GM19099 (cell line): ENCODE measurements around the gene HLA-DMB.

Experiments
- POLR2A ChIP-seq: IDR thresholded peaks from 3 replicates; pipeline ENCODE4 v1.6.1; 2011; ENCODE audit warnings: low read depth; ENCODE audit not compliant: insufficient read length; ENCODE audit errors: extremely low read depth

The HLA-DMB gene

GRCh38 chr6:32967151-32968091 is 26.6 kb upstream of the HLA-DMB start:
- TF ChIP-seq POLR2A, result no peak

GRCh38 chr6:32964776-32965175 is 23.9 kb upstream of the HLA-DMB start:
- TF ChIP-seq POLR2A, result no peak

GRCh38 chr6:32963866-32964265 is 23.0 kb upstream of the HLA-DMB start:
- no peak for TF ChIP-seq POLR2A

- TF ChIP-seq POLR2A, result no peak
These were observed 21.5 kb upstream of the HLA-DMB start for GRCh38 chr6:32962213-32962826.

- no peak for TF ChIP-seq POLR2A
These were observed 19.7 kb upstream of the HLA-DMB start for GRCh38 chr6:32960563-32960962.

GRCh38 chr6:32956176-32956575 is 15.3 kb upstream of the HLA-DMB start:
- no peak for TF ChIP-seq POLR2A

GRCh38 chr6:32954986-32955802 is 14.4 kb upstream of the HLA-DMB start:
- TF ChIP-seq POLR2A, result peak; percentile 19

GRCh38 chr6:32954267-32954666 is 13.4 kb upstream of the HLA-DMB start:
- no peak for TF ChIP-seq POLR2A

GRCh38 chr6:32953775-32954174 is 12.9 kb upstream of the HLA-DMB start:
- no peak for TF ChIP-seq POLR2A

GRCh38 chr6:32952817-32953739 is 12.2 kb upstream of the HLA-DMB start, which contains the start of gene HLA-DMA:
TSS of gene HLA-DMA (minus strand) at chr6:32953097. CDS start at chr6:32953036, 61 bp downstream.
- peak; percentile 99 for TF ChIP-seq POLR2A

- TF ChIP-seq POLR2A, result no peak
These were observed 9.6 kb upstream of the HLA-DMB start for GRCh38 chr6:32950449-32950848.

- no peak for TF ChIP-seq POLR2A
These were observed 9.2 kb upstream of the HLA-DMB start for GRCh38 chr6:32950010-32950409.

- no peak for TF ChIP-seq POLR2A
These were observed 8.3 kb upstream of the HLA-DMB start for GRCh38 chr6:32949113-32949512.

GRCh38 chr6:32947552-32948465 is 7.0 kb upstream of the HLA-DMB start:
- TF ChIP-seq POLR2A, result peak; percentile 18

- TF ChIP-seq POLR2A, result no peak
These were observed 6.1 kb upstream of the HLA-DMB start for GRCh38 chr6:32946893-32947292.
